Astrocyte (in vitro differentiated cells and primary cell): ENCODE measurements around the gene TSPAN14. TPM values are rescaled to one million over a fixed set of nuclear protein-coding genes. Genes with fewer than 3 reads are reported as not detected.

Experiments
- DNase-seq: peaks from one replicate; pipeline ENCODE4 v3.0.0-alpha.2; 2010; ENCODE audit warnings: low read depth
- FAIRE-seq: peaks from 2 replicates; lab custom pipeline; 2011; peaks lifted over from hg19 to GRCh38; lab: Jason Lieb, UNC
- H2AFZ ChIP-seq: 2 replicates; pipeline ENCODE4 v1.6.0; 2012; ENCODE audit warnings: low read depth, low read length, inconsistent platforms
- H3K27ac ChIP-seq: 2 replicates; pipeline ENCODE4 v1.5.1; 2011; ENCODE audit warnings: low read depth, low read length, inconsistent platforms
- H3K27me3 ChIP-seq: 2 replicates; pipeline ENCODE4 v1.6.0; 2011; ENCODE audit warnings: low read length, inconsistent platforms; ENCODE audit not compliant: insufficient read depth
- H3K36me3 ChIP-seq: 2 replicates; pipeline ENCODE4 v1.5.1; 2011; ENCODE audit warnings: low read length, inconsistent platforms; ENCODE audit not compliant: insufficient read depth
- H3K4me1 ChIP-seq: 2 replicates; pipeline ENCODE4 v1.5.1; 2011; ENCODE audit warnings: low read length, inconsistent platforms; ENCODE audit not compliant: insufficient read depth
- H3K4me2 ChIP-seq: 2 replicates; pipeline ENCODE4 v1.6.0; 2012; ENCODE audit warnings: low read length, inconsistent platforms
- H3K4me3 ChIP-seq: 2 replicates; pipeline ENCODE4 v1.5.1; 2011; ENCODE audit warnings: low read depth, mild to moderate bottlenecking, low read length, inconsistent platforms; ENCODE audit not compliant: insufficient read depth
- H3K79me2 ChIP-seq: 2 replicates; pipeline ENCODE4 v1.6.0; 2012; ENCODE audit warnings: mild to moderate bottlenecking, low read length, inconsistent platforms; ENCODE audit not compliant: insufficient read depth
- H3K9ac ChIP-seq: 2 replicates; pipeline ENCODE4 v1.6.0; 2012; ENCODE audit warnings: mild to moderate bottlenecking, low read length, inconsistent platforms
- H3K9me3 ChIP-seq: 2 replicates; pipeline ENCODE4 v1.5.1; 2012; ENCODE audit warnings: low read depth, mild to moderate bottlenecking, low read length, inconsistent platforms; ENCODE audit not compliant: insufficient read depth
- H4K20me1 ChIP-seq: 2 replicates; pipeline ENCODE4 v1.6.0; 2012; ENCODE audit warnings: low read length, inconsistent platforms; ENCODE audit not compliant: insufficient read depth
- H3K27ac Mint-ChIP-seq: one replicate; pipeline ENCODE4 v1.8.0; 2021; ENCODE audit warnings: mild to moderate bottlenecking, mixed read lengths; ENCODE audit not compliant: unreplicated experiment
- H3K27me3 Mint-ChIP-seq: one replicate; pipeline ENCODE4 v1.8.0; 2021; ENCODE audit warnings: low read depth, mixed read lengths; ENCODE audit not compliant: unreplicated experiment
- H3K36me3 Mint-ChIP-seq: one replicate; pipeline ENCODE4 v1.8.0; 2021; ENCODE audit warnings: low read depth, mixed read lengths; ENCODE audit not compliant: unreplicated experiment
- H3K4me1 Mint-ChIP-seq: one replicate; pipeline ENCODE4 v1.8.0; 2021; ENCODE audit warnings: low read depth, mixed read lengths; ENCODE audit not compliant: unreplicated experiment
- H3K4me3 Mint-ChIP-seq: one replicate; pipeline ENCODE4 v1.8.0; 2021; ENCODE audit warnings: mild to moderate bottlenecking, moderate library complexity, mixed read lengths; ENCODE audit not compliant: unreplicated experiment
- H3K9me3 Mint-ChIP-seq: one replicate; pipeline ENCODE4 v1.8.0; 2021; ENCODE audit warnings: mild to moderate bottlenecking, mixed read lengths; ENCODE audit not compliant: unreplicated experiment
- CTCF ChIP-seq: IDR thresholded peaks from 2 replicates; pipeline ENCODE4 v1.5.1; 2011; ENCODE audit warnings: low read depth, mild to moderate bottlenecking, inconsistent platforms, low read length, moderate library complexity; ENCODE audit not compliant: insufficient read depth
- EZH2 ChIP-seq: IDR thresholded peaks from 2 replicates; pipeline ENCODE4 v1.6.1; 2012; ENCODE audit warnings: mild to moderate bottlenecking, low read length, inconsistent platforms; ENCODE audit not compliant: insufficient read depth
- total RNA-seq: library from RNA; stranded (reverse); gene quantifications from 2 replicates; pipeline ENCODE4 v1.2.1, GENCODE V29; 2021

The TSPAN14 gene
- total RNA-seq, 1 donor from 2014 or later = 140 TPM

- H2AFZ ChIP-seq = no peak overlapping the region
- Mint-ChIP-seq H3K27me3 (no peaks in the 10 kb centered on the region), H3K27ac (no peak overlapping the region), H3K4me1 (peaks cover 20% of the 10 kb centered on the region), H3K4me3 (no peak overlapping the region), H3K36me3 (peaks cover 33% of the 10 kb centered on the region), H3K9me3 (no peaks in the 10 kb centered on the region)
- no peak overlapping the region for H3K27ac ChIP-seq
- no peak overlapping the region for H3K4me3 ChIP-seq
- FAIRE-seq (no peak), DNase-seq (no peak)
- no peak overlapping the region for H3K4me2 ChIP-seq
- H3K9ac ChIP-seq = no peak overlapping the region
- no peaks in the 10 kb centered on the region for H3K27me3 ChIP-seq
- peaks cover 5% of the 10 kb centered on the region for H4K20me1 ChIP-seq
- peaks cover 44% of the 10 kb centered on the region for H3K36me3 ChIP-seq
- H3K9me3 ChIP-seq = no peaks in the 10 kb centered on the region
- no peak for TF ChIP-seq CTCF
- TF ChIP-seq EZH2 = no peak
- peaks cover 28% of the 10 kb centered on the region for H3K4me1 ChIP-seq
- peaks cover 12% of the 10 kb centered on the region for H3K79me2 ChIP-seq
Observed at GRCh38 chr10:80513106-80513505, 59.0 kb downstream of the TSPAN14 start.

DNA sequence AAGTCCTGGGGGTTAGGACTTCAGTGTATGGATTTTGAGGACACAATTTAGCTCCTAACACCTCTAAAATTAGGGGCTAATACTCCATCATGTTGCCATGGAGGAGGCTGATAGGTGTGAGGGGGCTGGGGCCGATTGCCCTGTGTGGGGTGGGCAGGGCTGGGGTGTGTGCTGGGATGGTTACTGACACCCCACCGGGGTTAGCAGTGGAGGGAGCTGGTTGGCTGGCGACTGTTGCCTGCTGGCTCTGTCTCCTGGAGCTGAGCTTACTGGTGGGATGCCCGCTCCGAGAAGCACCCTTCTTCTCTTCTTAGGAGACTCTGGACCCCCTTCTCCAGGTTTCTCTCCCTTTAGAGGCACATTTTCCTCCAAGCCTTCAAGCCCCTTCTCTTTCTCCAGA, 61.4 kb downstream of the TSPAN14 start:
- H3K4me3 Mint-ChIP-seq = no peak overlapping the region
- FAIRE-seq (no peak), DNase-seq (no peak)
- Histone ChIP-seq H3K9me3 (no peaks in the 10 kb centered on the region), H3K36me3 (peaks cover 56% of the 10 kb centered on the region), H3K27me3 (no peaks in the 10 kb centered on the region), H3K27ac (no peak overlapping the region), H3K4me3 (no peak overlapping the region), H3K4me2 (no peak overlapping the region), H3K4me1 (peaks cover 10% of the 10 kb centered on the region), H2AFZ (no peak overlapping the region), H4K20me1 (peaks cover 5% of the 10 kb centered on the region), H3K79me2 (peaks cover 3% of the 10 kb centered on the region), H3K9ac (no peak overlapping the region)
- peaks cover 1% of the 10 kb centered on the region for H3K4me1 Mint-ChIP-seq
- H3K27me3 Mint-ChIP-seq = no peaks in the 10 kb centered on the region
- TF ChIP-seq CTCF (no peak), EZH2 (no peak)
- peaks cover 30% of the 10 kb centered on the region for H3K36me3 Mint-ChIP-seq
- no peak overlapping the region for H3K27ac Mint-ChIP-seq
- no peaks in the 10 kb centered on the region for H3K9me3 Mint-ChIP-seq

DNA sequence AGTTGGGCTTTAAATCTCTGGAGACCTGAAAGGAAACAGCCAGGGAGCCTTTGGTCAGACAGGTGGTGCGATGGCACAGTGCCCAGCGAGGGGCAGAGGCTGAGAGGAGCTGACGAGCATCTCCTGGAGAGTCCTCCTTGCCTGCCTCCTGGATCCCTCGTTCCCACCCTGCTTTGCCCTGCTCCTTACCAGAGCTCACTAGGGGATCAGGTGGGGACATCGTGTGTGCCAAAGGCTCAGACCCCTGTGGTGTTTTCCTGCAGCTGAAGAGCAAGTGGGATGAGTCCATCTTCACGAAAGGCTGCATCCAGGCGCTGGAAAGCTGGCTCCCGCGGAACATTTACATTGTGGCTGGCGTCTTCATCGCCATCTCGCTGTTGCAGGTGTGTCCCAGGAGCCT, 61.8 kb downstream of the TSPAN14 start:
- Histone ChIP-seq H3K9me3 (no peaks in the 10 kb centered on the region), H3K4me1 (peaks cover 10% of the 10 kb centered on the region), H4K20me1 (peaks cover 5% of the 10 kb centered on the region), H3K27ac (no peak overlapping the region), H3K79me2 (peaks cover under 1% of the 10 kb centered on the region), H3K4me2 (no peak overlapping the region), H3K4me3 (no peak overlapping the region), H3K36me3 (peaks cover 57% of the 10 kb centered on the region), H3K27me3 (no peaks in the 10 kb centered on the region), H3K9ac (no peak overlapping the region), H2AFZ (no peak overlapping the region)
- no peak for TF ChIP-seq EZH2
- TF ChIP-seq CTCF = no peak
- no peaks in the 10 kb centered on the region for H3K4me1 Mint-ChIP-seq
- H3K9me3 Mint-ChIP-seq = no peaks in the 10 kb centered on the region
- FAIRE-seq = no peak
- no peak overlapping the region for H3K4me3 Mint-ChIP-seq
- H3K36me3 Mint-ChIP-seq = peaks cover 30% of the 10 kb centered on the region
- no peaks in the 10 kb centered on the region for H3K27me3 Mint-ChIP-seq
- no peak overlapping the region for H3K27ac Mint-ChIP-seq
- no peak for DNase-seq
